Measurements from ENCODE around the gene RASSF3. TPM values are rescaled to one million over a fixed set of nuclear protein-coding genes. Genes with fewer than 3 reads are reported as not detected.

The RASSF3 gene
- total RNA-seq, 1 experiment from 2014 or later: 162 TPM

GRCh38 chr12:64680235-64680634 lies 69.9 kb downstream of the RASSF3 start:
- peak overlapping the region; percentile 82 for H3K27ac Mint-ChIP-seq (ENCODE audit: unreplicated experiment)
- CTCF ChIA-PET: interaction anchor here (0.5 to 3.0 kb wide), 10 partner anchors 11 to 723 kb away, joined by 3 to 14 read pairs (median 4); no protein-coding TSS in a partner anchor
- no peaks in the 10 kb centered on the region for H3K9me3 Mint-ChIP-seq (ENCODE audit: low read depth, unreplicated experiment)
- intact Hi-C loops (cut with micrococcal nuclease; ENCODE audit: unreplicated experiment): no loop called here
- TF ChIP-seq CTCF (IDR thresholded peaks at IDR 0.05; ENCODE audit: unreplicated experiment): no peak
- H3K36me3 Mint-ChIP-seq (ENCODE audit: insufficient read depth, unreplicated experiment): peaks cover 39% of the 10 kb centered on the region
- peak; percentile 51 for DNase-seq
- H3K4me1 Mint-ChIP-seq (ENCODE audit: low read depth, unreplicated experiment): peaks cover 71% of the 10 kb centered on the region
- no TSS peak for BruUV-seq (replicated peaks)
- H3K27me3 Mint-ChIP-seq (ENCODE audit: unreplicated experiment): no peaks in the 10 kb centered on the region
- H3K4me3 Mint-ChIP-seq (ENCODE audit: low read depth, unreplicated experiment): peak overlapping the region; percentile 59

DNA sequence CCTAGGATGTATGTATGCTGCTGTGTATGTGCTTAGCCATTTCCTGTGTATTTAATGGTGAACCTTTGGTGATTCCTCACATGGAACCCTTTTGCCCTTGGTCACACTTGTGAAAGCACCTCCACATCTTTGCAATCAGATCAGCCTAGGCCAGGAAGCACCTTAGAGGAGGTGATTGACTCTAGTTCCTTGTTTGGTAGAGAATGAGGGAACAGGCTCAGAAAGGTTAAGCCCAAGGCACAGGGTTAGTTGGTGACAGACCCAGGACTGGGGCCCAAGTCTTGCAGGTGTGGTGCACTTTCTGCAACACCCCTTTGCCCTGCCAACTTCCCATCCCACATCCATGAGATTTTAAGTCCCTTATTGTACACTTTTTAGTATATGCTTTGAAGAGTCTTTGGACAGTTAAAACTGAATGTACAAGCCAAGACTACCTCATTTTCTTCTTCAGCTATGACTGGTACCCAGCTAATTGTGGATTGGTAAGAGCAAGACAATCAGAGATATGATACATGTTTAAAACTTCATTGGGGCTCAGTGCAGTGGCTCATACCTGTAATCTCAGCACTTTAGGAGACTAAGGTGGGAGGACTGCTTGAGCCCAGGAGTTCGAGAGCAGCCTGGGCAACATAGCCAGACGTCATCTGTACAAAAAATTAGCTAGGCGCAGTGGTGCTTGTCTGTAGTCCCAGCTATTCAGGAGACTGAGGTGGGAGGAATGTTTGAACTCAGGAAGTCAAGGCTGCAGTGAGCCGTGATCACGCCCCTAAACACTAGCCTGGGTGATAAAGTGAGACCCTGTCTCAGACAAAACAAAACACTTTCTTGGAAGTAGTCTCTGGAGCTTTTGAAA lies 71.1 kb downstream of the RASSF3 start:
- BruUV-seq (replicated peaks): no TSS peak
- CTCF ChIA-PET: interaction anchor here (0.7 to 1.9 kb wide), 2 partner anchors 10 to 120 kb away, joined by 3 to 4 read pairs; no protein-coding TSS in a partner anchor
- no peak for TF ChIP-seq CTCF (IDR thresholded peaks at IDR 0.05; ENCODE audit: unreplicated experiment)
- H3K4me3 Mint-ChIP-seq (ENCODE audit: low read depth, unreplicated experiment): peak overlapping the region; percentile 59
- no peaks in the 10 kb centered on the region for H3K9me3 Mint-ChIP-seq (ENCODE audit: low read depth, unreplicated experiment)
- no peak for DNase-seq
- intact Hi-C loops (cut with micrococcal nuclease; ENCODE audit: unreplicated experiment): no loop called here
- H3K36me3 Mint-ChIP-seq (ENCODE audit: insufficient read depth, unreplicated experiment): peaks cover 44% of the 10 kb centered on the region
- peak overlapping the region; percentile 82 for H3K27ac Mint-ChIP-seq (ENCODE audit: unreplicated experiment)
- no peaks in the 10 kb centered on the region for H3K27me3 Mint-ChIP-seq (ENCODE audit: unreplicated experiment)
- peaks cover 63% of the 10 kb centered on the region for H3K4me1 Mint-ChIP-seq (ENCODE audit: low read depth, unreplicated experiment)

GRCh38 chr12:64682572-64683277 lies 72.4 kb downstream of the RASSF3 start:
- H3K4me1 Mint-ChIP-seq (ENCODE audit: low read depth, unreplicated experiment): peaks cover 53% of the 10 kb centered on the region
- TF ChIP-seq CTCF (IDR thresholded peaks at IDR 0.05; ENCODE audit: unreplicated experiment): no peak
- H3K27me3 Mint-ChIP-seq (ENCODE audit: unreplicated experiment): no peaks in the 10 kb centered on the region
- H3K27ac Mint-ChIP-seq (ENCODE audit: unreplicated experiment): peak overlapping the region; percentile 2
- H3K36me3 Mint-ChIP-seq (ENCODE audit: insufficient read depth, unreplicated experiment): peaks cover 50% of the 10 kb centered on the region
- no peak overlapping the region for H3K4me3 Mint-ChIP-seq (ENCODE audit: low read depth, unreplicated experiment)
- no peak for DNase-seq
- CTCF ChIA-PET: interaction anchor here (0.6 to 0.7 kb wide), 2 partner anchors 68 to 121 kb away, joined by 3 to 4 read pairs; no protein-coding TSS in a partner anchor
- BruUV-seq (replicated peaks): no TSS peak
- intact Hi-C loops (cut with micrococcal nuclease; ENCODE audit: unreplicated experiment): no loop called here
- H3K9me3 Mint-ChIP-seq (ENCODE audit: low read depth, unreplicated experiment): no peaks in the 10 kb centered on the region

DNA sequence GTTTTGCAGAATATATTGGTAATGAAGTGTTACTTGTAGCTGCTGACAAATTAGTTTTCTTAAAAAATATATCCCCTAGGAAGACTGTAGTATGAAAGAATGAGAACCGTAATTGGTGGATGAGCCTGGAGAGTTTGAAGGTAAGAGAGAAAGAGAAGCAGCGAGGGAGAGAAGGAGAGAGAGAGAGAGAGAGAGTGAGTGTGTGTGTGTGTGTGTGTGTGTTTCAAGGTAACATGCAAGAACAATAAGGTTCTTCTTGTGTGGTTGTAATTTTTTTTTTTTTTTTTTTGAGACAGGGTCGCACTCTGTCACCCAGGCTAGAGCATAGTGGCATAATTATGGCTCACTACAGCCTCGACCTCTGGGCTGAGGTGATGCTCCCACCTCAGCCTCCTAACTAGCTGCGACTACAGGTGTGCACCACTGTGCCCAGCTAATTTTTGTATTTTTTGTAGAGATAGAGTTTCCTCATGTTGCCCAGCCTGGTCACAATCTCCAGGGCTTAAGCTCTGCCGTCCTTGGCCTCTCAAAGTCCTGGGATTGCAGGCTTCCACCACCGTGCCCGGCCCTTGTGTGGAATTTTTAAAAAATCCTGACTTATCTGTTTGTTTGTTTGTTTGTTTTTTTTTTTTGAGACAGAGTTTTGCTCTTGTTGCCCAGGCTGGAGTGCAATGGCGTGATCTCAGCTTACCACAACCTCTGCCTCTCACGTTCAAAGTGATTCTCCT lies 73.7 kb downstream of the RASSF3 start:
- H3K27ac Mint-ChIP-seq (ENCODE audit: unreplicated experiment): peak overlapping the region; percentile 2
- TF ChIP-seq CTCF (IDR thresholded peaks at IDR 0.05; ENCODE audit: unreplicated experiment): no peak
- H3K36me3 Mint-ChIP-seq (ENCODE audit: insufficient read depth, unreplicated experiment): peaks cover 57% of the 10 kb centered on the region
- H3K4me1 Mint-ChIP-seq (ENCODE audit: low read depth, unreplicated experiment): peaks cover 52% of the 10 kb centered on the region
- no peaks in the 10 kb centered on the region for H3K9me3 Mint-ChIP-seq (ENCODE audit: low read depth, unreplicated experiment)
- H3K4me3 Mint-ChIP-seq (ENCODE audit: low read depth, unreplicated experiment): no peak overlapping the region
- no peak for DNase-seq
- H3K27me3 Mint-ChIP-seq (ENCODE audit: unreplicated experiment): no peaks in the 10 kb centered on the region
- BruUV-seq (replicated peaks): no TSS peak
- CTCF ChIA-PET: interaction anchor here (0.6 kb wide), 1 partner anchor 128 kb away, joined by 3 read pairs; no protein-coding TSS in a partner anchor
- intact Hi-C loops (cut with micrococcal nuclease; ENCODE audit: unreplicated experiment): no loop called here
